A172 (cell line): ENCODE results near the gene MGST2. TPM values are rescaled to one million over a fixed set of nuclear protein-coding genes. Genes with fewer than 3 reads are reported as not detected.

ENCODE experiments used
- DNase-seq: peaks from one replicate; pipeline ENCODE4 v3.0.0-alpha.2; 2015; ENCODE audit warnings: low spot score
- total RNA-seq: library from RNA; depleted of rRNA; stranded (reverse); fragments of >200 nt; shearing (Covaris generic); gene quantifications from 2 replicates; pipeline ENCODE4 v1.2.3, GENCODE V29; 2014; rRNA removed

The MGST2 gene
- total RNA-seq, 1 experiment from 2014 or later: 21.2 TPM

- DNase-seq: no peak
These were observed 73.4 kb downstream of the MGST2 start for GRCh38 chr4:139738846-139739613.

DNA sequence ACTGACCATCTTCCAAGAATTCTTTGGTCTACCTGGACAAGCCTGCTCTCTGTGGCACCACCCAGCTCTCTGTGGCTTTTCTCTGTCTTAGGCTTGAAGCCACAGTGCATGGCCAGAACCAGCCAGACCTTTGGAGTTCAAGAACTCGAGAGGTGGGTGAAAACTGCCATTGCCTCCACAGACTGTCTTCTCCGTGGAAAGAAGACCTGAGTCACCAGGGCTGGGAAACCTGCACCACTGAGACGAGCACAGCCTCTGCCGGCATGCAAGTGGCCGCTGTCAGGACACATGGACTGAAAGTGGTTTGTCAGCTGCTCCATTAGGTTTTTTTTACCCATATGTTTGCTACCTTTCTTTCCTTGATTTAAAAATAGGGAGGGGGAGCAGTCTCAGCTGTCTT is 74.5 kb downstream of the MGST2 start:
- DNase-seq: peak; percentile 4

DNA sequence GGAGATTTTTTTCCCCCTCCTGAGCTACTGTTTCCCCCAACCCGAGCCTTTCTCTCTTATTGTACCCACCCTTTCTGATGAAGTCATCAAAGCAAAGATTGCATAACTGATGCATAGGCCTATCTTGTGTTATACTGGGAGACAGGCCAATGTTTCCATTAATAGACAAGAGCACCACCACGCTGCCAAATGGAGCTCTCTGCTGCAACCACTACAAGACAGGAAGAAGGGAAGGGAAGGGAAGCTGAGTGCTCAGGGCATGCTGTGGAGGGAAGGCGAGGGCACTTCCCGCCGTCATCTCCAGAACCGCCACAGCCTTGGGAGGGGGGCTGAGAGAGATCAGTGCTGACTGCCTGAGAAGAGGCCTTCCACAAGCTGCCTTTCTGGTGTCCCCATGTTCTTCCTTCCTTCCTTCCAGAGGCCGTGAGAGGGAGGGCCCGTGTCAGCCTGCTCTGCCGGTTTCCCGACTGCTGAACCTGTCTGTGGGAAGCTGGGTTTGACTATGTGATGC is 75.0 kb downstream of the MGST2 start:
- DNase-seq: peak; percentile 71

GRCh38 chr4:139743027-139743426 is 77.4 kb downstream of the MGST2 start:
- DNase-seq: no peak

- DNase-seq: no peak
These were observed 78.6 kb downstream of the MGST2 start for GRCh38 chr4:139744232-139744631.

GRCh38 chr4:139745111-139745639 is 79.6 kb downstream of the MGST2 start:
- no peak for DNase-seq

DNA sequence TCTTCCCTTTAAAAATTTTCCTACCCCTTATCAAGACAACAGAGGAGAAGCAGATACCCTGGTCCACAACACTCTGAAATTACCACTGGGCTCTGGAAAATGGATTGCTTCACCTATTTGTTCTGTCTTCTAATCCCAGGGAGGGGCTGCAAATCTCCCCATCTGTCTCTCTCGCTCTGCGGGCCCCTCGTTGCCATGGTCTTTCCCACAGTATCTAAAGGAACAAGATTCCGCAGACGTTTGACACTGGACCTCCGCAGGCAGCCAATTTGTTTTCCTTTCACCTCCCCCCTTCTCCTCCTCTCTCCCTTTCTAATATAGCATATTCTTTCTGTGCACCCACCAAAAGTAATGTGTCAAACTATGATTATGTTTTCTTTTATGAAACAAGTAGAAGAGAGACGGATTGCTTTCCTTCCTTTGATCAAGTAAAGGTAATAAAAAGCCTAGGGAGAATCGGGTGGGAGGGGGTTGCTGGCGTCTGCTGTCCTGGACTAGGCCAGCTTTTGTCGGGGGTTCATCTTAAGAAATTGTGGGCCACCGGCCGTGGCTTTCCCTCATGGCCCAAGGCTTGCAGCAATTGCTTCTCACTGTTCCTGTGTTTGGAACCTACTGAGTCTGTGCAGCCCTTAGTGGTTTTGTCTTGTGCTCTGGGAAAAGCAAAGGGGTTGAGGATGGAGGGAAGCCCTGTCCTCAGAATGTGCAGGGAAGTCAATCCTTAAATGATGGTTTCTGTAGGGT is 81.0 kb downstream of the MGST2 start:
- no peak for DNase-seq

- DNase-seq: no peak
These were observed 83.7 kb downstream of the MGST2 start for GRCh38 chr4:139749338-139749737.

GRCh38 chr4:139749835-139750498 is 84.3 kb downstream of the MGST2 start:
- no peak for DNase-seq

- no peak for DNase-seq
These were observed 88.1 kb downstream of the MGST2 start for GRCh38 chr4:139753686-139754085.

Other genes starting within 250 kb of the MGST2 start
- gene RAB33B, start 211.7 kb upstream of the MGST2 start, total RNA-seq: 4.2 and 5.4 TPM in 2 replicates
- 38.0 and 42.1 TPM in 2 replicates for gene SETD7, start 109.6 kb upstream of the MGST2 start, total RNA-seq